GM18858 (cell line): Measurements from ENCODE around the gene RAI1.

Experiments
- ATAC-seq: cut with Tn5 transposase; IDR thresholded peaks from one replicate; pipeline ENCODE4 v1.9.1; 2021; ENCODE audit not compliant: unreplicated experiment

Gene RAI1

GRCh38 chr17:17728550-17729251 lies 47.4 kb downstream of the RAI1 start:
- ATAC-seq = no peak

GRCh38 chr17:17729620-17730249 lies 48.5 kb downstream of the RAI1 start:
- ATAC-seq = no peak

GRCh38 chr17:17730250-17730935 lies 49.1 kb downstream of the RAI1 start:
- no peak for ATAC-seq

- no peak for ATAC-seq
Measured at GRCh38 chr17:17732444-17732843, 51.2 kb downstream of the RAI1 start.

GRCh38 chr17:17732892-17733670 lies 51.8 kb downstream of the RAI1 start:
- no peak for ATAC-seq

- ATAC-seq = no peak
Measured at GRCh38 chr17:17736205-17737183, 55.2 kb downstream of the RAI1 start.

GRCh38 chr17:17737961-17738894 lies 57.0 kb downstream of the RAI1 start:
- no peak for ATAC-seq

- no peak for ATAC-seq
Measured at GRCh38 chr17:17738901-17739300, 57.6 kb downstream of the RAI1 start.

GRCh38 chr17:17739388-17740066 lies 58.3 kb downstream of the RAI1 start:
- no peak for ATAC-seq

GRCh38 chr17:17740615-17741348 lies 59.5 kb downstream of the RAI1 start:
- no peak for ATAC-seq

- no peak for ATAC-seq
Measured at GRCh38 chr17:17741349-17742023, 60.2 kb downstream of the RAI1 start.

GRCh38 chr17:17742133-17742621 lies 60.9 kb downstream of the RAI1 start:
- ATAC-seq = no peak

- ATAC-seq = no peak
Measured at GRCh38 chr17:17742688-17743390, 61.6 kb downstream of the RAI1 start.

- no peak for ATAC-seq
Measured at GRCh38 chr17:17743391-17744112, 62.3 kb downstream of the RAI1 start.

GRCh38 chr17:17744116-17744515 lies 62.9 kb downstream of the RAI1 start:
- ATAC-seq = no peak
